GM12865 (cell line): Measurements from ENCODE around the gene BZW1.

Experiments
- DNase-seq: peaks from one replicate; pipeline ENCODE4 v3.0.0; 2010; ENCODE audit warnings: low read depth
- H3K4me3 ChIP-seq: 2 replicates; pipeline ENCODE4 v1.5.1; 2011; ENCODE audit warnings: mild to moderate bottlenecking, low read depth, low read length, control low read depth
- TF ChIP-seq, protein P1 (sequence below): IDR thresholded peaks from 2 replicates; pipeline ENCODE4 v1.5.1; 2011; ENCODE audit warnings: low read length, control low read depth, low read depth, inconsistent platforms; ENCODE audit not compliant: insufficient read depth; ENCODE audit errors: missing control alignments

The BZW1 gene

DNA sequence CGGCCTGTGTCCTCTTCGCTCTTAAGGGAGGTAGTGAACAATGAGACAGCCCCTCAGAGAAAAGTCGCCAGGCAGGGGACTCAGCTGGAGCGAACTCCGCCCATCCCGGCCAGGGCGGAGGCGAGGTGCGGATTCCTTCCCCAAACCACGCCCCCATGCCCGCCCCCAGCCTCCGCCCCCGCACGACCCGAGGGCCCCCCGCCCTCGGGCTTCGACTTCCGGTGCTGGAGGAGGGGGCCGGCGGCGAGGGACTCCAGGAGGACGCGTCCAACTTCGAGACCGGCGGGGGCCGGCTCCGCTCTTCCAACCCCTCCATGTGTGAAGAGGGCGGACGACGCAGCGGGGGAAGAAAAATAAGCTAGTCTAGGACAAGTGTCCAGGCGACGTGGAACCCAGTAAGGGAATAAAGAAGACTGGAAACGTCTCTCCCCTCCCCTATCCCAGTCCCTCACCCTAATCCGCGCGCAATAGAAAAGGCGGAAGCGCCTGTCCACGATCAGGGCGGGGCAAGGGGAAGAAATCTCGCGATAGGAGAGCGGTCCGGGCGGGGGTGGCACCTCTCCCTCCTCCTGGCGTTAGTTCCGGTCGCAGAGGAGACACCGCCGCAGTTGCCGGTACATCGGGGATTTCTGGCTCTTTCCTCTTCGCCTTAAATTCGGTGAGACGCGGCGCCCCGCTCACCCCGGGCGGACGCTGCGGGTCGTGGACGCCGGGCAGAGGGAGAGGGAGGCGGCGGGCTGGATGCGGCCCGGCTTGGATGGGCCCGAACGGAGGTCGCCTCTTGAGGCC is at the start of gene BZW1:
TSS of gene BZW1 (plus strand) at position 578 of the 789 bp plus-strand sequence. CDS start 1,308 bp downstream, outside the sequence.
- peak; percentile 98 for DNase-seq
- peak within 1 kb of the TSS; percentile 82 for H3K4me3 ChIP-seq
- TF ChIP-seq, protein P1, sequence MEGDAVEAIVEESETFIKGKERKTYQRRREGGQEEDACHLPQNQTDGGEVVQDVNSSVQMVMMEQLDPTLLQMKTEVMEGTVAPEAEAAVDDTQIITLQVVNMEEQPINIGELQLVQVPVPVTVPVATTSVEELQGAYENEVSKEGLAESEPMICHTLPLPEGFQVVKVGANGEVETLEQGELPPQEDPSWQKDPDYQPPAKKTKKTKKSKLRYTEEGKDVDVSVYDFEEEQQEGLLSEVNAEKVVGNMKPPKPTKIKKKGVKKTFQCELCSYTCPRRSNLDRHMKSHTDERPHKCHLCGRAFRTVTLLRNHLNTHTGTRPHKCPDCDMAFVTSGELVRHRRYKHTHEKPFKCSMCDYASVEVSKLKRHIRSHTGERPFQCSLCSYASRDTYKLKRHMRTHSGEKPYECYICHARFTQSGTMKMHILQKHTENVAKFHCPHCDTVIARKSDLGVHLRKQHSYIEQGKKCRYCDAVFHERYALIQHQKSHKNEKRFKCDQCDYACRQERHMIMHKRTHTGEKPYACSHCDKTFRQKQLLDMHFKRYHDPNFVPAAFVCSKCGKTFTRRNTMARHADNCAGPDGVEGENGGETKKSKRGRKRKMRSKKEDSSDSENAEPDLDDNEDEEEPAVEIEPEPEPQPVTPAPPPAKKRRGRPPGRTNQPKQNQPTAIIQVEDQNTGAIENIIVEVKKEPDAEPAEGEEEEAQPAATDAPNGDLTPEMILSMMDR = no peak

DNA sequence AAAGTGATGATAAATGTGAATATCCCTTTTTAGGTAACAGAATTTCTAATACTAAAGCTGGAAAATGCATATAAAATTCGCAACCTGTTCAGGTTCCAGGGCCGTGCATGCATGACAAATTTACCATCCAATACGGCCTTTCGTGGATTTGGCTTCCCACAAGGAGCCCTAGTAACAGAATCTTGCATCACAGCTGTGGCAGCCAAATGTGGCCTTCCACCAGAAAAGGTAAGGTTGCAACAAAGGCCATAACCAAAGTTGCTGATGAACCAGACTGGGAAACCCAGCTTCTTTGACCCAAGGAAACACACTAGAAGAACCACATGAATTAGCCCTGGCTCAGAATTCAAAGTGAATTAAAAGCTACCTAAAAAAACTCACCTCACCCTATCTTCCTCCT is 49.6 kb upstream of the BZW1 start:
- no peak overlapping the region for H3K4me3 ChIP-seq
- TF ChIP-seq, protein P1 = no peak
- no peak for DNase-seq

DNA sequence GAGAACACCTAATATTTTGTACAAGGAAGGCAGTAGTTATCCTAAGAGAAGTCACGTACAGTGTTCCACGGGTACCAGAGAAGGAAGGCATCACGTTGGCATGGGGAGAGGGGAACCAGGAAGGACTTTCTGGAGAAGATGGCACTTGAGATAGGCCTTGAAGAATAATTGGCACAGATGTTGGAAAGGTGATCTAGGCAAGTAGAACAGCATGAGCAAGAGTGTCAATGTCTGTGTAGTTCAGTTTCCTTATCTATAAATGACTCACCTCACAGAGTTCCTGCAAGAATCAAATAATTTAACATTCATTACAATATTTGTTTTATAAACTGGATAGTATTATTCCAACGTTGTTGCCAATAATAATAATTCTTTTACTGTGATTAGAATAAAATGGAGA is 48.3 kb upstream of the BZW1 start:
- TF ChIP-seq, protein P1 = no peak
- H3K4me3 ChIP-seq = no peak overlapping the region
- no peak for DNase-seq

DNA sequence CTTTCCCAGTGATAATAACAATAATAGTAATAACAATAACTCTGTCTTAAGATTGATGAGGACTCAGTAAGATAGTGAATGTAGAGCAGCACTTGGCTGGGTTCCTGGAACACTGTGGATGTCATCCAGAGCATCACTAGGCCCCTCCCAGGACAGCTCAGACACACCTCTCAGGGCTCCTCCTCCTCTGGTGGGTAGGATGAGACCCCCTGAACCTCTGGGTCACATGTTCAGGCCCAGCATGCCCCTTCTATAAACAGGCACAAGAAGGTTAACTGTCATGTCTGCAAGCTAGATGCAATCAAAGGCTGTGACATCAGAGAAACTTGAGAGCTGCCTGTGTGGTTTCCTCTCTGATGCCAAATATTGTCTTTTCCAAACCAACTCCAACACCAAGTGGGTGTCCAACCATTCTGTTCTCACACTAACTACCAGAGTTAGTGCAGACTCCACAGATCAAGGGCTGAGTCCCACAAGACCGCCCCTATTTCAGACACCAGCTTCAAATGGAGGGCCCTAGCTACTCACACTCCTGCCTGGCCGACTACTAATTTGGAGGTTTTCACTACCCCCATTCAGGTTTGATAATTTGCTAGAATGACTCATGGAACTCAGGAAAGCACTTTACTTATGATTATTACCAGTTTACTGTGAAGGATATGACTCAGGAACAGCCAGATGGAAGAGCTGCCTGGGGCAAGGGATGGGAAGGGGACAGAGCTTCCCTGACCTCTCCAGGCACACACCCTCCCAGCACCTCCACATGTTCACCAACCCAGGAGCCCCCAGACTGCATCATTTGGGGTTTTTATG is 46.4 kb upstream of the BZW1 start:
- TF ChIP-seq, protein P1 = no peak
- DNase-seq = peak; percentile 36
- H3K4me3 ChIP-seq = no peak overlapping the region

GRCh38 chr2:200765995-200766660 is 45.6 kb upstream of the BZW1 start:
- TF ChIP-seq, protein P1 = no peak
- H3K4me3 ChIP-seq = no peak overlapping the region
- no peak for DNase-seq

- H3K4me3 ChIP-seq = no peak overlapping the region
- no peak for DNase-seq
- TF ChIP-seq, protein P1 = no peak
Measured at GRCh38 chr2:200767111-200767885, 44.4 kb upstream of the BZW1 start.
